HG02885 (cell line): Measurements from ENCODE around the gene PLA2G4A.

Source experiments
- ATAC-seq: cut with Tn5 transposase; IDR thresholded peaks from one replicate; pipeline ENCODE4 v1.9.1; 2021; ENCODE audit warnings: mild to moderate bottlenecking; ENCODE audit not compliant: unreplicated experiment, poor library complexity

PLA2G4A gene

DNA sequence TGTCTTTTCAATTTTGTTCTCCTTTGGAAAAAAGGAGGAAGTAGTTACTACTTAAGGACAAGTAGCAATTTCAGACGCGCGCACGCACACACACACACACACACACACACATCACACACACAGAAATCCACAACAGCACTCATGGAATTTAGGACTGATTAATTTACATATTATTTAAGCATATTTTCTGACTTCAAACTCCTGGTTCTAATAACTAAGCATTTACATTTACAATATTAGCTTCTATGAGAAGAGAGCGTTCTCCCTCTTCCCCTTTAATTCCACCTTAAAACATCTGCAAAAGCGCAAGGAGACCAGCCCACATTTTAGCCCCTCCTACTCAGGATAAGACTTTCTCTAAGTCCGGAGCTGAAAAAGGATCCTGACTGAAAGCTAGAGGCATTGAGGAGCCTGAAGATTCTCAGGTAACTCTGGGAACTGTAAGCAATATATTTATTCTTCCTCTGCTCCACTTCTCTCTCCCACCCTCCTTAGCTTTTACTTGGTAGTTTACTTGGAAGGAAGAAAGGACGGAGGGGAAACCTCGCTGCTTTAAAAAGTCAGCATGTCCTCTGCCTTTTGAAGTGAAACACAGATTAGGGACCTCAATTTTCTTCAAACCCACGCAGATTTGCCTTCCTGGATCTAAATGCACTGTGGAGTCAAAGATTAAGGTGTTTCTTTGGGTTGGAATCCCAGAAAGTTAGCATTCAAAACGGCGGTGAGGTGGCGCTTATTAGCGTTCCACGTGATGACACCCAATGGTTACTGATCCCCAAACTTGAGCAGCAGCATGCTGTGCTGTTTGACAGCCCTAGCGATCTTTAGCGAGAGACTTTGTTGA is at the start of gene PLA2G4A:
TSS of gene PLA2G4A (plus strand) at position 339 of the 844 bp plus-strand sequence. CDS start 25,406 bp downstream, outside the sequence.
- ATAC-seq: peak; percentile 72

DNA sequence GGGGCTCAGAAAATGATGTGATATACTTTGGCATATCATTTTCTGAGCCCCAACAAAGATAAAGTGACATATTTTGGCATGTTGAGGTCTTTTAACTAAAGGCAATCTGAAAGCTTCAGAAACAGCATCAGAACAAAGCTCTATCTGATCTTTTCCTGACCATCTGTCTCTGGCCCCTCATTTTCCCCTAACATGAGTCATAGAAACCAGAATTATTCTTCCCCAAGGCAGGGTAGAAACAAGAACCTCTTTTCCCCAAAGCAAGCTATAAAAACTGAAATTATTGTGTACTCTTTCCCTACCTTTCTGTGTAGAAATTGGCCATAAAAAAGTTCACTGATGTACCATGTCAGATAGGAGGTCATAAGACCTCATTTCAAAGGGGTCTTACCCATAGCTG is 48.7 kb upstream of the PLA2G4A start:
- ATAC-seq: peak; percentile 41

GRCh38 chr1:186781730-186782129 is 47.0 kb upstream of the PLA2G4A start:
- no peak for ATAC-seq

GRCh38 chr1:186782791-186783190 is 46.0 kb upstream of the PLA2G4A start:
- no peak for ATAC-seq

DNA sequence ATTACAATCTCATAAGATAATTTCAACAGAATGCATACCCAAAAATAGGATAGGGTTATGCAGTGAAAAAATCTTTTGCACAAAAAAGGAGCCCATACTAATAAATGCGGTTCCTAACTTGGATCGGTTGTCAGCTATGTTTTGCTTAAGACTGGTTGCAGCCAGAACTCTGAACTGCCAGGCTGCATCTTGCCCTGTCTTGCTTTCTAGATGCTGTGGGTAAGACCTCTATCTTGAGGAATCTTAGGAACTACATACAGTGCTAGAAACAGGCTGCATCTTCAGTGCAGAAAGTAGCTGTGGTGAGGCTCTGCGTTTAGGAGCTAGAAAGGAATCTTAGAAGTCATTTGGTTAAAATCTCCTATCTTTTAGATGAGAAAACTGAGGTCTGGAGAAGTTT is 45.6 kb upstream of the PLA2G4A start:
- no peak for ATAC-seq

GRCh38 chr1:186785503-186785902 is 43.2 kb upstream of the PLA2G4A start:
- ATAC-seq: no peak

DNA sequence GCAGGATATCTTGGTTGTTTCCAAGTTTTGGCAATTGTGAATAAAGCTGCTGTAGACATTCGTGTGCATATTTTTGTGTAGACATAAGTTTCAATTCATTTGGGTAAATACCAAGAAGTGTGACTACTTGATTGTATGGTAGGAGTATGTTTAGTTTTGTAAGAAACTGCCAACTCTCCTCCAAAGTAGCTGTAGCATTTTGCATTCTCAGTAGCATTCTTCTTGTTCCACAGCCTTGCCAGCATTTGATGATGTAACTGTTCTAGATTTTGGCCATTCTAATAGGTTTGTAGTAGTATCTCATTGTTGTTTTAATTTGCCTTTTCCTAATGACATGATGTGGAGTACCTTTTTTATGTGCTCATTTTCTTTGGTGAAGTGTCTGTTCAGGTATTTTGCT is 38.6 kb upstream of the PLA2G4A start:
- ATAC-seq: no peak

DNA sequence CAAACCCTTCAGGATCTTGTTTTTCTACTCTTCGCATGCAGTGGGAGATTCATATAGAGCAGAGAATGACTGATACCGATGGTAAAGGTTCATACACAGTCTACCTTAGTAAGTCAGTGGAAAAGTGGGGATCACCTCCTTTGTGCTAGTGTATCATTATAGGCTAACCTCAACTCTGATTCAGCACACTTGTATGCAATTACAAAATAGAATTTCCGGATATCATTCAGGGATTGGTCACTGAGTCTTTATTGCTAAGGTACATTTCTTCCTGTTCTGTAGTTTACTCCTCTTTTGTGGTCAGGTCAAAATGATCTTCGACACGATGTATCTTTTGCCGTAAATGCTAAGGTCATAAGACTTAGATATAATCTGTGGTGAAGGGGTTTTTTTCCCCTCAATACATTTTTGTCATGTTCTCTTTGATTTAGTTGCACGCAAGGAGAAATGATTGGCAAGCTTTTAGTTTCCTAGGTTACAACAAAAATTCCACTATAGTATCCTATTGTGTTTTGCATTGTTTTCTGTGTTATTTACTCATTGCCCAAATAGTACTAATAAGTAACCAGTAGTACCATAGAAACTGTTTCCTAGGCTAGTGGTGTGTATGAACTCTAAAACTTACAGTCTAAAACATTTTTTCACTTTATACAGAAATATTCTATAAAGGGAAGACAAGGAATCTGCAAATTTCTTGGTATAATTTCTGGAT is 35.7 kb upstream of the PLA2G4A start:
- no peak for ATAC-seq

DNA sequence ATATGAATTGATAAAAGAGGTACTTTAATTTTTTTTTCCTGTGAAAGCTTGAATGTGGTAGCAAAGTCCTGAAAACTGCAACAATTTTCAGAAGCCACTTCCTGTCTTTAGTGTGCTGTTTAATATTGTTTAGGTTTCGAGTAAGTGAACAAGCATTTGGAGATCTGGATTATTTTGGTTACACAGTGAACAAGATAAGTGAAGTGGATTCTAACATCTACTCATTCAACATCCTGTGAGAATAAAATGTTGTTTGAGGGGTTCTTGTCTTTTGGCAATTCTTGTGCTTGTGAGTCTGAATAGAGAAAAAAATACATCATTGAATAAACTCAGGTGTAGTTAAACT is 35.2 kb upstream of the PLA2G4A start:
- no peak for ATAC-seq

DNA sequence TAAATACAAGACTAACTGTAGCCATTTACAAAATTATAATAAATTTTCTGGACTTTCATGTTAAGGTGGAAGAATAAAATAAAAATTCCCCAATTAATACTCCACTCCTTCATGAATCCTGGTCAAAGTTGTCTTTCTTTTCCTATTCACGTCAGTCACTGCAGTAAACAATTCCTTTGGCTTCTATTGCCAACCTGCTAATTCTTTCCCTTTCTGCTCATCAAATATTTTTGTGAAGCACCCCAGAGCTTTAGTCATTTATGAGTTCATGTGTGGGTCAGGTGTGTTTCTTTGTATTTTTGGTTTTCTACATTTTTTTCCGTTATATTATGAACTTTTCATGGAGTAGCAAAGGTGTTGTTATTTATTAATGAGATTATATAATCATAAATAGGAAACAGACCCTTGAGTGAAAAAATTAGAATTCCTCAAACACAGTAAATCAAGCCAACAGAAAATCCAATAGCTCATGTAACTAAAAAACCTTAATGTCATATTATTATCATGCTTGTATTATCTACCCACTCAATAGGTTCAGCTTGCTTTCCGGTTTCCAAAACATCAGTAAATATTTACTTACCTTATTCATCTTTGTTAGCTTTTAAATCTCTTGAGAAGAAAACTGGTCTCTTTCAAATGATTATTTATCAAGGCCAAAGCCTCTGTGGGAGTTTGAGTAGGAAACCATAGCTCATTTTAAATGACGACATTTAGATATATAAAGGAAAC is 29.6 kb upstream of the PLA2G4A start:
- ATAC-seq: no peak

GRCh38 chr1:186799689-186800054 is 29.1 kb upstream of the PLA2G4A start:
- ATAC-seq: peak; percentile 96

DNA sequence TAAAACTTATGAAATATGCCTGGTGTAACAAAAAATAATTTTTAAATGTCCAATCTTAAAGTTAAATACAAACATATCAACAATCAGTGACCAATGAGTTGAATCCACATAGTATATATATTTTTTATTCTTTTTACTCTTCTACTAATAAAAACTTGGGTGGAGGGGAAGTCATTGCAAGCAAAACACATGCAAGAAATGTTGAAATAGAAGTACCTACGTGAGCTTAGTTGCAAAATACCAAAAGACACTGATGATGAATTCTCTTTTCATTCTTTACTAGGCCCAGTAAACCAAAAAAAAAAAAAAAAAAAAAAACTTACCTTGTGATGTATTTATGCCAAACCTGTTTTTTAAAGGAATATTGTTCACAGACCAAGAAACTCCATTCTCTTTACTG is 26.4 kb upstream of the PLA2G4A start:
- ATAC-seq: no peak

DNA sequence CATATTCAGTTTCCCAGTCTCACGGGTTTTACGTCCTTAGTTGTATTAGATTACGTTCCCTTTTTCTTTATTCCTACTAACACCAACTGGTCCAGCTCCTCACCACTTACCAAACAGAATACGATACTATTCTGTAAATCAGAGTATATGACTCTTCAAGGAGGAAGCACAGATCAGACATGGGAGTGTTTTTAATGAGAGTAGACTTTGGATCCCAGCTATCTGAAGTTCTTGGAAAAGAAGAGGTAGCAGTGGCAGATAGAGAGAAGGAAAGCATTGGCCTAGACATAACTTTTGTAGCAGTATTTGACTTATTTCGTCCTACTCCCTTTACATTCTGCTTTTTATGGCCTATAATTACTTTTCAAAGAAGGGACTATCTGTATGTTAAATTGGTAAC is 24.1 kb upstream of the PLA2G4A start:
- ATAC-seq: no peak

- peak; percentile 66 for ATAC-seq
Observed at GRCh38 chr1:186806477-186806876, 22.3 kb upstream of the PLA2G4A start.

DNA sequence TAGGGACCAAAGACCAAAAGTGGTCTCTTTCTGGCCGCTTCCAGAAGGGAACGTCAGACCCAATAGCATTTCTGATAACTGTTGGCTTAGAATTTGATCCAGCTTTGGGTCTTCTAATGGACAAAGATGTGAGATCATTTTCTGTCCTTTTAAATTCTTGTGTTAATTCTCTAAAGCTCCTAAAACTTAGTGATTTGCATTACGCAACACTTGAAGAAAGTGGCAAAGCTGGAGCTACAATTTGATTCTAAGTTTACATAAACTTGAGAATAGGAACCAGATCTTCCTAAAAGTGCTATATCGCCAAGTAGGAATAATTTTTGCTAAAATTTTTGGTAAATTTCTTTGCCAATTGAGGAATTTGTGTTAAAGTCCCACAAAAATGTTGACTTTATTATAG is 21.6 kb upstream of the PLA2G4A start:
- ATAC-seq: no peak

DNA sequence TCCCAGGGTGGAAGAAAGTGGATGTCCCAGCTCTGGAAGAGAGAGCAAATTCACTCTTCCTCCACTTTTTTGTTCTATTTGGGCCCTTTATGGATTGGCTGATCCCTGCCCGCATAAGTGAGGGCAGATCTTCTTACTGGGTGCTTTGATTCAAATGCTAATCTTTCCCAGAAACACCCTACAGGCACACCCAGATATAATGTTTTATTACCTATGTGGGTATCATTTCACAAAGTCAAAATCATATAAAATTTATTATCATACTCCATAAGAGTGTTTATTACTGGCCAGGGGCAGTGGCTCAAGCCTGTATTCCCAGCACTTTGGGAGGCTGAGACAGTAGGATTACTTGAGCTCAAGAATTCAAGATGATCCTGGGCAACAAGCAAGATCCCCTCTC is 16.9 kb upstream of the PLA2G4A start:
- no peak for ATAC-seq

- ATAC-seq: no peak
Observed at GRCh38 chr1:186812570-186812969, 16.2 kb upstream of the PLA2G4A start.

GRCh38 chr1:186813420-186813819 is 15.3 kb upstream of the PLA2G4A start:
- no peak for ATAC-seq

DNA sequence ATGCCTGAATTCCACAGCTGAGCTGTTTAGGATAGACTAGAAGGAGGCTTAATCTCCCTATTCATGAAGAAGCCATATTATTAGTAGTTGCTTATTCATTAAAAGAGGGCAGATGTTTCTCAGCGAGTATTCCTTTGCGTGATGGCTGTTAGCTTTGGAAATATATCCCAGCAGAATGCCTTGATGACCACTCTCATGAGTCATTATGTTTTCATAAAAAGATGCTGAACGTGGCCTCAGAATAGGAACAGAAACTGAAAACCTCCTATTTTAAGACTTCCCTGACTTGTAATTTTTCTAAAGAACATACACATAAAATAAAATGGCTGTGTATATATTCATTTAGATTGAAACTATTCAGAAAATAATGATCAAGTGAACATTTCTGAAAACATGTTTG is 9.6 kb upstream of the PLA2G4A start:
- ATAC-seq: peak; percentile 70

DNA sequence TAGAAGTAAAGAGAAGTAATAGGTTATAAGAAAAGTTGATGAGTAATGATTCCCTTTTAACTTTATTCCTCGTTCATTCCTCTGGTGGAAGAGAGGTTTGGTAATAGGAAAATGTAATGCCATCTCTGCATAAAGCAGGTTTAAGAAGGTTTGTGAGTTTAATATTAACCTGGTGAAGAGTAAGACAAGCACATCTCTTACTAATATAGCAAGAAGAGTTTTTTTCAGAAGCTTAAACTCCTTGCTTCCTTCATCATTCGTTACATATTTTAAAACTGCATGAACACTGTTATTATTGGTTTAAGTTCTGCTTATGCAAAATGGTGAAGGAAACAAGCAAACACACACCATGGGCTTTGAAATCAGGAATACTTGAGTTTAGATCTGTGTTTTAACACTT is 9.2 kb upstream of the PLA2G4A start:
- ATAC-seq: peak; percentile 24
